GM21515 (cell line): ENCODE data around the gene GZMA.
"Not testable (repeated sequence)": the region's sequence is repeated elsewhere in the genome, so short reads cannot be mapped to it uniquely, and the experiment has no call there.

Experiments used
- ATAC-seq: cut with Tn5 transposase; IDR thresholded peaks from one replicate; pipeline ENCODE4 v1.9.1; 2021; ENCODE audit not compliant: unreplicated experiment

The GZMA gene

GRCh38 chr5:55102348-55102747 is at the start of gene GZMA:
TSS of gene GZMA (plus strand) at chr5:55102646. CDS start at chr5:55102683, 37 bp downstream.
- no peak for ATAC-seq

- no peak for ATAC-seq
Measured at GRCh38 chr5:55055183-55055582, 47.3 kb upstream of the GZMA start.

- ATAC-seq = no peak
Measured at GRCh38 chr5:55062039-55062779, 40.2 kb upstream of the GZMA start.

- ATAC-seq = no peak
Measured at GRCh38 chr5:55063220-55063863, 39.1 kb upstream of the GZMA start.

GRCh38 chr5:55063899-55064298 is 38.5 kb upstream of the GZMA start:
- ATAC-seq = no peak

- ATAC-seq = no peak
Measured at GRCh38 chr5:55064523-55064922, 37.9 kb upstream of the GZMA start.

- no peak for ATAC-seq
Measured at GRCh38 chr5:55066277-55066676, 36.2 kb upstream of the GZMA start.

- ATAC-seq = no peak
Measured at GRCh38 chr5:55070968-55071367, 31.5 kb upstream of the GZMA start.

GRCh38 chr5:55071413-55071812 is 31.0 kb upstream of the GZMA start:
- ATAC-seq = no peak

- ATAC-seq = no peak
Measured at GRCh38 chr5:55072666-55073065, 29.8 kb upstream of the GZMA start.

- ATAC-seq = no peak
Measured at GRCh38 chr5:55073211-55073610, 29.2 kb upstream of the GZMA start.

- no peak for ATAC-seq
Measured at GRCh38 chr5:55081541-55081940, 20.9 kb upstream of the GZMA start.

GRCh38 chr5:55089301-55089700 is 13.1 kb upstream of the GZMA start:
- not testable (repeated sequence) for ATAC-seq

GRCh38 chr5:55091011-55091410 is 11.4 kb upstream of the GZMA start:
- not testable (repeated sequence) for ATAC-seq

- ATAC-seq = no peak
Measured at GRCh38 chr5:55096182-55096581, 6.3 kb upstream of the GZMA start.

GRCh38 chr5:55096861-55097260 is 5.6 kb upstream of the GZMA start:
- no peak for ATAC-seq

GRCh38 chr5:55101148-55101547 is 1.3 kb upstream of the GZMA start:
- ATAC-seq = not testable (repeated sequence)

GRCh38 chr5:55101556-55102276 is 730 bp upstream of the GZMA start:
- ATAC-seq = no peak

GRCh38 chr5:55104036-55104772 is 1.8 kb downstream of the GZMA start:
- ATAC-seq = no peak

- ATAC-seq = no peak
Measured at GRCh38 chr5:55104946-55105701, 2.7 kb downstream of the GZMA start.

- ATAC-seq = not testable (repeated sequence)
Measured at GRCh38 chr5:55105976-55106375, 3.5 kb downstream of the GZMA start.
